Uterine smooth muscle cell (primary cell): ENCODE results near the gene BOLL. TPM values are rescaled to one million over a fixed set of nuclear protein-coding genes. Genes with fewer than 3 reads are reported as not detected.

Experiments used
- total RNA-seq: library from RNA; depleted of rRNA; stranded (reverse); fragments of >200 nt; gene quantifications from 2 replicates; pipeline ENCODE4 v1.2.3, GENCODE V29; 2014

Gene BOLL, protein sequence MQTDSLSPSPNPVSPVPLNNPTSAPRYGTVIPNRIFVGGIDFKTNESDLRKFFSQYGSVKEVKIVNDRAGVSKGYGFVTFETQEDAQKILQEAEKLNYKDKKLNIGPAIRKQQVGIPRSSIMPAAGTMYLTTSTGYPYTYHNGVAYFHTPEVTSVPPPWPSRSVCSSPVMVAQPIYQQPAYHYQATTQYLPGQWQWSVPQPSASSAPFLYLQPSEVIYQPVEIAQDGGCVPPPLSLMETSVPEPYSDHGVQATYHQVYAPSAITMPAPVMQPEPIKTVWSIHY
- not detected in 2 replicates for total RNA-seq

DNA sequence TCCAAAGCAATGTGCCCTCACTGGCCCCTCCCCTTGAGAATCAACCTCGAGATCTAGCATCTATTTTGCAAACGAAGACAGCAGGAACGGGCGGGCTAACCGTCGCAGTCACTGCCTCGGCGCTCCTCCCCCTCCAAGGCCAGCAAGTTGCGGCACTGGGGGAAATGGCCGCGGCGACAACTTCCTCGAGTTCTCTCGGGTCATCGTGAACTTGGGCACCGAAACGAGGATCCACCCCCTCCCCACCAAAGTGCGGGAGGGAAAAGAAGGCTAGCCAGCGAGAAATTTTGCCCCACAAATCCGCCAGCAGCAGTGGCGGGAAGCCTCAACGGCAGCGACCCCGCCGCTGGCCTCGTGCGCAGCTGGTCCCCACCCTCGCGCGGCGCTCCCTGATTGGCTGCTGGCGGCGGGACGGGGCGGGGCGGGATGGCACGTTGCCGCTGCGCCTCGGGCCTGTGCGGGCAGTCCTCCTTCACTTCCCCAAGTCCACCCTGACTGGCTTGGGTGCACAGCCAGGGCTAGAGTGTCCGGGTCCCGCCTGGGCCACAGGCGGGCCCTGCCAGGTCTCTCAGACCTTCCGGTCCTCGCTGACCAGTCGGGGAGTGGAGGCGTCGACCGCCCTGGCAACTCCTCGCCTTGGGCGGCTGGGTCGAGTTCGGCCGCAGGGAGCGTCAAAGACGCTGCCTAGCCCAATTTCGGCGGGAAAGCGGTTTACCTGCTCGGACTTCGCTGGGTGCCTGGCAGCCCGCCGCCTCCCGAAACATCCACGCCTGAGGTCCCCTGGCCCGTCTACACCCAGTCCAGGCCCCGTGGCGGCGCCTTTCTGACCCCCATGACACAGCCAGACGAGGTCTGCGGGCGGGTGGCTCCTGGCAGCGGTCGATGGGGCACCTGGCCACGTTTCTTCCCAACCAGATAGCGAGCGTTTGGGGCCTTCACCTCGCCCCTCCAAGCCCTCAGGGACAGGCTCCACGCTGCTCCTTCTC lies at the start of gene BOLL:
Gene BOLL (minus strand): TSS at position 364 of the 986 bp plus-strand sequence. CDS start 3,469 bp downstream, outside the sequence.

DNA sequence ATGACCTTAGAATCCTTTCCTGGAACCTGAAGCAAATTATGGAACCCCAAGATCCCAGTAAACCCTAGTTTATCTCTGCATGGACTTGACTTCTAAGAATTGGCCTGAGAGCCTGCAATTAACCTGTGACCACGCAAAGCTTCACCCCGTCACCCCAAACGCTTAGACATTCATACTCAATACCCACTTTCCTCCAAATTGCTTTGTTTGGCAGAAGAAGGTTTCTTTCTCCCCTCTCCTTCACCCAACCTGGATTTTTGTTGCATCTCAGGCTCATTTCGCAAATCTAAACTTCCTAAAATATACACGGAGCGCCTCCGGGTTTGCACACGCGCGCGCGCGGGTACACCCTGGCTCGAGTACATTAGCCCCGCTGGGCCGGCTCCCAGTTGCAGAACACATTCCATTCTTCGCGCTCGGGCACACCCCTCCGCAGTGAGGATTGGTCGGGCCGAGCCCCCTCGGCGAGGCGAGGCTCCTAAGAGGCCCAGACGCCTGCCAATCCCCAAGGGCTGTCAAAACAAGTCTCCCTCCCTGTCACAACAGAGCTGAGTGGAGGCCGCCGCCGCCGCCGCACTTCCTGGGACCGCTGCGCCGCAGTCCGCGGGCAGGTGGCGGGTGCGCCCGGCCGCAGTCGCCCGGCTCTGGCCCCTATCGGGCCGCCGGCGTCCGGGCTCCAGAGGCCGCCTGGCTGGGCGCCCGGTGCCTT lies 19.1 kb upstream of the BOLL start, which contains the start of gene PLCL1:
Gene PLCL1 (plus strand): TSS at position 545 of the 709 bp plus-strand sequence.

DNA sequence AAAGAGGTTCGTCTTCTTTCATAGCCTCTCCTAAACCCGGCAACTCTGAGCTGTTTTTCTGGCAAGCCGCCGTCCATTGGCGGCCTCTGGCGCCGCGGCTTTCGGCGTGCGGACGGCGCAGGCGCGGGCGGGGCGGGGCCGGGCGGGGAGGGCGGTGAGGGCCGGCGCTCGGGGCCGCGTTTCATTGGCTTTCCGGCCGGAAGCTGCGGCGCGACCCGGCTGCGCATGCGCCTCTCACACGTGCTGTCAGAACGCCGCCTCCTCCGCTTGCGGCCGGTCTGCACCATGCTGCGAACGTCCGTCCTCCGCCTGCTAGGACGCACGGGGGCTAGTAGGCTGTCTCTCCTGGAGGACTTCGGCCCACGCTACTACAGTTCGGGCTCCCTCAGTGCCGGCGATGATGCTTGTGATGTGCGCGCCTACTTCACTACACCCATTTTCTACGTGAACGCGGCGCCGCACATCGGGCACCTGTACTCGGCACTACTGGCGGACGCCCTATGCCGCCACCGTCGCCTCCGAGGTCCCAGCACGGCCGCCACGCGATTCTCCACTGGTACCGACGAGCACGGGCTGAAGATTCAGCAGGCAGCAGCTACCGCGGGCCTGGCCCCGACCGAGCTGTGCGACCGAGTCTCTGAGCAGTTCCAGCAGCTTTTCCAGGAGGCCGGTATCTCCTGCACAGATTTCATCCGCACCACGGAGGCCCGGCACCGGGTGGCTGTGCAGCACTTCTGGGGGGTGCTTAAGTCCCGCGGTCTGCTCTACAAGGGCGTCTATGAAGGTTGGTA lies 79.8 kb downstream of the BOLL start, which contains the start of gene MARS2:
Gene MARS2 (plus strand): TSS at position 249 of the 791 bp plus-strand sequence. CDS start 37 bp downstream, at position 286.

Other genes starting within 250 kb of the BOLL start
- 1.7 and 4.2 TPM in 2 replicates for gene RFTN2, start 109.7 kb downstream of the BOLL start, total RNA-seq
- 3.1 and 4.1 TPM in 2 replicates for gene MARS2, start 80.0 kb downstream of the BOLL start, total RNA-seq
- gene PLCL1, start 19.3 kb upstream of the BOLL start, total RNA-seq: 0.77 and 1.9 TPM in 2 replicates